Measurements from ENCODE around the gene GDF15. TPM values are rescaled to one million over a fixed set of nuclear protein-coding genes. Genes with fewer than 3 reads are reported as not detected.
"Not testable (repeated sequence)": the region's sequence is repeated elsewhere in the genome, so short reads cannot be mapped to it uniquely, and the experiment has no call there.

The GDF15 gene
- total RNA-seq, 6 experiments from 2014 or later: 0.88 to 160 (median 57.5) TPM

DNA sequence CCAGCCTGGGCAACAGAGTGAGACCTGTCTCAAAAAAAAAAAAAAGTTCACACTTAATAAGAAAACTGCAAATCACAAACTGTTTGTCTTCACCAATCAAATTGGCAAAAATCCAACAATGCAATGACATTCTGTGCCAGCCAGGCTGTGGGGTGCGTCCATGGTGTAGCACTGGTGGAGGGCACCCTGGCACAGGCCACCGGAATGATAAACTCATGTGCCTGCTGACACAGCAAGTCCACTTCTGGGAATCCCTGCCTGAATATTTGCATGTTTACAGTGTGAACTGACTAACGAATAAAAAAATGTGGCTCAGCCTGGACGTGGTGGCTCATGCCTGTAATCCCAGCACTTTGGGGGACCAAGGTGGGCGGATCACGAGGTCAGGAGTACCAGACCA, 13.1 kb downstream of the GDF15 start:
- intact Hi-C loops (cut with DNase I): no loop called here
- DNase-seq (peak; percentile 83 to 91 (median 90)), ATAC-seq (peak; percentile 60 to 79 (median 74))
- Histone ChIP-seq H3K27ac (peak overlapping the region; percentile 6 to 79 (median 59)), H3K36me3 (no peaks in the 10 kb centered on the region), H3K4me3 (no peak overlapping the region), H3K9me3 (no peaks in the 10 kb centered on the region), H3K4me1 (peaks cover 0 to 54% (median 13%) of the 10 kb centered on the region in 4 donors), H3K27me3 (no peaks in the 10 kb centered on the region)
- TF ChIP-seq, protein P1, sequence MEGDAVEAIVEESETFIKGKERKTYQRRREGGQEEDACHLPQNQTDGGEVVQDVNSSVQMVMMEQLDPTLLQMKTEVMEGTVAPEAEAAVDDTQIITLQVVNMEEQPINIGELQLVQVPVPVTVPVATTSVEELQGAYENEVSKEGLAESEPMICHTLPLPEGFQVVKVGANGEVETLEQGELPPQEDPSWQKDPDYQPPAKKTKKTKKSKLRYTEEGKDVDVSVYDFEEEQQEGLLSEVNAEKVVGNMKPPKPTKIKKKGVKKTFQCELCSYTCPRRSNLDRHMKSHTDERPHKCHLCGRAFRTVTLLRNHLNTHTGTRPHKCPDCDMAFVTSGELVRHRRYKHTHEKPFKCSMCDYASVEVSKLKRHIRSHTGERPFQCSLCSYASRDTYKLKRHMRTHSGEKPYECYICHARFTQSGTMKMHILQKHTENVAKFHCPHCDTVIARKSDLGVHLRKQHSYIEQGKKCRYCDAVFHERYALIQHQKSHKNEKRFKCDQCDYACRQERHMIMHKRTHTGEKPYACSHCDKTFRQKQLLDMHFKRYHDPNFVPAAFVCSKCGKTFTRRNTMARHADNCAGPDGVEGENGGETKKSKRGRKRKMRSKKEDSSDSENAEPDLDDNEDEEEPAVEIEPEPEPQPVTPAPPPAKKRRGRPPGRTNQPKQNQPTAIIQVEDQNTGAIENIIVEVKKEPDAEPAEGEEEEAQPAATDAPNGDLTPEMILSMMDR (IDR thresholded peaks at IDR 0.05): no peak
- no peak for TF ChIP-seq POLR2A (IDR thresholded peaks at IDR 0.05)
- 16% methylated on average over 6 of the region's 6 CpGs for WGBS (ENCODE audit: insufficient coverage, low coverage, low lambda C conversion rate, missing lambda C conversion rate)

DNA sequence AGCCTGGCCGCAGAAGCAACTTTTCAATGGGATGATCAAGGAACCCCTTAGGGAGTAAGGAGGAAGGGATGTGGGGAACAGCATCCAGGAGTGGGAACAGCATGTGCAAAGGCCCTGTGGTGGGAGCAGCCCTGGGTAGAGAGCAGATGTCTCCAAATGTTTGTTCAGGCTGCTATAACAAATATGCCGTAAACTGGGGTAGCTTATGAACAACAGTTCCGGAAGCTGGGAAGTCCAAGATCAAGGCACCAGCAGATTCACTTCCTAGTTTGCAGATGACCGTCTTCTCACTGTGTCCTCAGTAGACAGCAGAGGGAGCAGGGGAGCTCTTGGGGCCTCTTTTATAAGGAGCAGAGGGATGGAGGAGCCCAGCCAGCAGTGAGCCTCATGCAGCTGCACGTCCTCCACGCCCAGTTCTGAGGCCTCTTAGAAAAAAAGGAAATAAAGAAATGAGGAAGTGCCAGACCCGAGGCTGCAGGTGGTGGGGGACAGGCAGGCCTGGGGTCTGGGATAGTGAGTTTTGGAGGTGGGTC, 15.7 kb downstream of the GDF15 start:
- H3K27me3 ChIP-seq: no peaks in the 10 kb centered on the region
- intact Hi-C loops (cut with DNase I): no loop called here
- H3K4me3 ChIP-seq: no peak overlapping the region
- ATAC-seq: peak; percentile 50 to 65 (median 62)
- WGBS (ENCODE audit: insufficient coverage, low coverage, low lambda C conversion rate, missing lambda C conversion rate): 78% methylated on average over 4 of the region's 7 CpGs
- DNase-seq: peak in 2 of 3 donors; percentile 61 to 74
- peak overlapping the region in 2 of 3 donors; percentile 22 to 24 for H3K27ac ChIP-seq
- peaks cover 0 to 44% (median 9%) of the 10 kb centered on the region in 4 donors for H3K4me1 ChIP-seq
- no peaks in the 10 kb centered on the region for H3K9me3 ChIP-seq
- TF ChIP-seq, protein P1 (IDR thresholded peaks at IDR 0.05): peak in 3 of 4 donors; percentile 28 to 42 (median 36)
- TF ChIP-seq POLR2A (IDR thresholded peaks at IDR 0.05): no peak
- no peaks in the 10 kb centered on the region for H3K36me3 ChIP-seq

DNA sequence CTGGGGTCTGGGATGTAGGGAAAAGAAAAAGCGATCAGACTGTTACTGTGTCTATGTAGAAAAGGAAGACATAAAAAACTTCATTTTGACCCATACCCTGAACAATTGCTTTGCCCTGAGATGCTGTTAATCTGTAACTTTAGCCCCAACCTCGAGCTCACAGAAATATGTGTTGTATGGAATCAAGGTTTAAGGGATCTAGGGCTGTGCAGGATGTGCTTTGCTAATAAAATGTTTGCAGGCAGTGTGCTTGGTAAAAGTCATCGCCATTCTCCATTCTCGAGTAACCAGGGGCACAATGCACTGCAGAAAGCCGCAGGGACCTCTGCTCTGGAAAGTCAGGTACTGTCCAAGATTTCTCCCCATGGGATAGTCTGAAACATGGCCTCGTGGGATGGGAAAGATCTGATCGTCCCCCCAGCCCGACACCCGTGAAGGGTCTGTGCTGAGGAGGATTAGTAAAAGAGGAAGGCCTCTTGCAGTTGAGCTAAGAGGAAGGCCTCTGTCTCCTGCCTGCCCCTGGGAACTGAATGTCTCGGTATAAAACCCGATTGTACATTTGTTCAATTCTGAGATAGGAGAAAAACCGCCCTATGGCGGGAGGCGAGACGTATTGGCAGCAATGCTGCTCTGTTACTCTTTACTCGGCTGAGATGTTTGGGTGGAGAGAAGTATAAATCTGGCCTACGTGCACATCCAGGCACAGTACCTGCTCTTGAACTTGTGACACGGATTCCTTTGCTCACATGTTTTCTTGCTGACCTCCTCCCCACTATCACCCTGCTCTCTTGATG, 16.7 kb downstream of the GDF15 start:
- ATAC-seq; H3K36me3 ChIP-seq; intact Hi-C loops (cut with DNase I); H3K9me3 ChIP-seq; DNase-seq; H3K27me3 ChIP-seq; H3K4me3 ChIP-seq: not testable (repeated sequence)
- Histone ChIP-seq H3K4me1 (peaks cover 0 to 34% (median 4%) of the 10 kb centered on the region in 4 donors), H3K27ac (peak overlapping the region in 1 of 3 donors; percentile 24)
- WGBS (ENCODE audit: insufficient coverage, low coverage, low lambda C conversion rate, missing lambda C conversion rate): 49% methylated on average over 13 of the region's 18 CpGs

DNA sequence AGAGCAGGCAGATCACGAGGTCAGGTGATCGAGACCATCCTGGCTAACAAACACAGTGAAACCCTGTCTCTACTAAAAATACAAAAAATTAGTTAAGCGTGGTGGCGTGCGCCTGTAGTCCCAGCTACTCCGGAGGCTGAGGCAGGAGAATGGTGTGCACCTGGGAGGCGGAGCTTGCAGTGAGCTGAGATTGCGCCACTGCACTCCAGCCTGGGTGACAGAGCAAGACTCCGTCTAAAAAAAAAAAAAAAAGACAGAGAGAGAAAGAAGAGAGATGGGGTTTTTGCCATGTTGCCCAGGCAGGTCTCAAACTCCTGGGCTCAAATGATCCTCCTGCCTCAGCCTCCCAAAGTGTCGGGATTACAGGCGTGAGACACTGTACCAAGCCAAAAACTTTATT, 19.8 kb downstream of the GDF15 start:
- not testable (repeated sequence) for DNase-seq, H3K27ac ChIP-seq, ATAC-seq, H3K36me3 ChIP-seq, H3K27me3 ChIP-seq, H3K9me3 ChIP-seq, H3K4me3 ChIP-seq
- intact Hi-C loops (cut with DNase I): loop anchor here in 1 of 2 donors (5.0 kb wide), 1 partner anchor 63 kb away; the partner anchor contains the start of gene PGPEP1
- H3K4me1 ChIP-seq: peaks cover 0 to 12% (median 4%) of the 10 kb centered on the region in 4 donors
- WGBS (ENCODE audit: insufficient coverage, low coverage, low lambda C conversion rate, missing lambda C conversion rate): 69% methylated on average over 8 of the region's 11 CpGs

DNA sequence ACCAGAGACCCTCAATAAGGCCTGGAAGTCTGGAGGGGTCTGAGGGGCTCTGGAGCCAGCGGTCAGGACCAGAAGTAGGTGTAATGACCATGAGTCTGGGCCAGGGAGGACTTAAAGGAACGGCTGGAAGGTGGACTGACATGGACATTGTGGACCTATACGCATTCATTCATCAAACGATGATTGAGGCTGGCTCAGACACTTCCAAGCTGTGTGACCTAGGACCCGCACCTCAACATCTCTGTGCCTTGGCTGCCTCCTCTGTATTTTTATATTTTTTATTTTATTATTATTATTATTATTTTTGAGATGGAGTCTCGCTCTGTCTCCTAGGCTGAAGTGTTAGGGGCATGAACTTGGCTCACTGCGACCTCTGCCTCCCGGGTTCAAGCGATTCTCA, 20.8 kb downstream of the GDF15 start:
- intact Hi-C loops (cut with DNase I): loop anchor here in 1 of 2 donors (5.0 kb wide), 1 partner anchor 64 kb away; the partner anchor contains the start of gene PGPEP1
- ATAC-seq: no peak
- TF ChIP-seq, protein P1 (IDR thresholded peaks at IDR 0.05): no peak
- no peak for TF ChIP-seq POLR2A (IDR thresholded peaks at IDR 0.05)

More for the DNA sequence above, 20.8 kb downstream of the GDF15 start:
- H3K4me3 ChIP-seq: no peak overlapping the region
- DNase-seq: no peak
- no peaks in the 10 kb centered on the region for H3K9me3 ChIP-seq
- no peak overlapping the region for H3K27ac ChIP-seq
- 83% methylated on average over 4 of the region's 9 CpGs for WGBS (ENCODE audit: insufficient coverage, low coverage, low lambda C conversion rate, missing lambda C conversion rate)
- peaks cover 0 to 12% (median 4%) of the 10 kb centered on the region in 4 donors for H3K4me1 ChIP-seq
- H3K36me3 ChIP-seq: no peaks in the 10 kb centered on the region
- H3K27me3 ChIP-seq: no peaks in the 10 kb centered on the region
